ENCODE data around the gene PDAP1. TPM values are rescaled to one million over a fixed set of nuclear protein-coding genes. Genes with fewer than 3 reads are reported as not detected.
"Not testable (repeated sequence)": the region's sequence is repeated elsewhere in the genome, so short reads cannot be mapped to it uniquely, and the experiment has no call there.

The PDAP1 gene
- total RNA-seq, 1 donor from 2014 or later = 128 TPM

- no peak for TF ChIP-seq CTCF (IDR thresholded peaks at IDR 0.05; ENCODE audit: unreplicated experiment)
- no peak for DNase-seq (ENCODE audit: low spot score, unreplicated experiment)
- H3K4me1 Mint-ChIP-seq (ENCODE audit: low read depth) = peaks cover 17% of the 10 kb centered on the region
- H3K27ac Mint-ChIP-seq = peak overlapping the region; percentile 69
- H3K36me3 Mint-ChIP-seq (ENCODE audit: insufficient read depth) = peaks cover 19% of the 10 kb centered on the region
- no peaks in the 10 kb centered on the region for H3K9me3 Mint-ChIP-seq (ENCODE audit: low read depth)
- H3K27me3 Mint-ChIP-seq = no peaks in the 10 kb centered on the region
- H3K4me3 Mint-ChIP-seq (ENCODE audit: low read depth) = no peak overlapping the region
Observed at GRCh38 chr7:99433158-99433557, 24.8 kb upstream of the PDAP1 start.

- DNase-seq (ENCODE audit: low spot score, unreplicated experiment); H3K27me3 Mint-ChIP-seq; H3K9me3 Mint-ChIP-seq (ENCODE audit: low read depth): not testable (repeated sequence)
- peak overlapping the region; percentile 97 for H3K27ac Mint-ChIP-seq
- H3K36me3 Mint-ChIP-seq (ENCODE audit: insufficient read depth) = peaks cover 24% of the 10 kb centered on the region
- peaks cover 22% of the 10 kb centered on the region for H3K4me1 Mint-ChIP-seq (ENCODE audit: low read depth)
- peak overlapping the region; percentile 16 for H3K4me3 Mint-ChIP-seq (ENCODE audit: low read depth)
Observed at GRCh38 chr7:99431756-99432540, 23.6 kb upstream of the PDAP1 start.

- no peaks in the 10 kb centered on the region for H3K9me3 Mint-ChIP-seq (ENCODE audit: low read depth)
- H3K27me3 Mint-ChIP-seq = no peaks in the 10 kb centered on the region
- DNase-seq (ENCODE audit: low spot score, unreplicated experiment) = no peak
- H3K4me3 Mint-ChIP-seq (ENCODE audit: low read depth) = no peak overlapping the region
- H3K36me3 Mint-ChIP-seq (ENCODE audit: insufficient read depth) = peaks cover 24% of the 10 kb centered on the region
- H3K4me1 Mint-ChIP-seq (ENCODE audit: low read depth) = peaks cover 22% of the 10 kb centered on the region
- H3K27ac Mint-ChIP-seq = no peak overlapping the region
- no peak for TF ChIP-seq CTCF (IDR thresholded peaks at IDR 0.05; ENCODE audit: unreplicated experiment)
Observed at GRCh38 chr7:99429756-99430155, 21.4 kb upstream of the PDAP1 start.

GRCh38 chr7:99428972-99429566, 20.7 kb upstream of the PDAP1 start:
- DNase-seq (ENCODE audit: low spot score, unreplicated experiment) = no peak
- Mint-ChIP-seq H3K4me3 (ENCODE audit: low read depth) (no peak overlapping the region), H3K9me3 (ENCODE audit: low read depth) (no peaks in the 10 kb centered on the region), H3K27me3 (no peaks in the 10 kb centered on the region), H3K4me1 (ENCODE audit: low read depth) (peaks cover 22% of the 10 kb centered on the region), H3K36me3 (ENCODE audit: insufficient read depth) (peaks cover 25% of the 10 kb centered on the region), H3K27ac (no peak overlapping the region)
- TF ChIP-seq CTCF (IDR thresholded peaks at IDR 0.05; ENCODE audit: unreplicated experiment) = no peak

GRCh38 chr7:99424932-99425730, 16.7 kb upstream of the PDAP1 start:
- no peak for DNase-seq (ENCODE audit: low spot score, unreplicated experiment)
- Mint-ChIP-seq H3K4me3 (ENCODE audit: low read depth) (no peak overlapping the region), H3K27ac (no peak overlapping the region), H3K27me3 (no peaks in the 10 kb centered on the region), H3K36me3 (ENCODE audit: insufficient read depth) (peaks cover 17% of the 10 kb centered on the region), H3K4me1 (ENCODE audit: low read depth) (peaks cover 4% of the 10 kb centered on the region), H3K9me3 (ENCODE audit: low read depth) (no peaks in the 10 kb centered on the region)
- TF ChIP-seq CTCF (IDR thresholded peaks at IDR 0.05; ENCODE audit: unreplicated experiment) = no peak
